GM18858 (cell line): Measurements from ENCODE around the gene SEC61B.
A peak's percentile ranks its signal among the peaks of the same experiment; 100 is the strongest.
"Not testable (repeated sequence)": the region's sequence is repeated elsewhere in the genome, so short reads cannot be mapped to it uniquely, and the experiment has no call there.

ENCODE experiments used
- ATAC-seq: cut with Tn5 transposase; IDR thresholded peaks from one replicate; pipeline ENCODE4 v1.9.1; 2021; ENCODE audit not compliant: unreplicated experiment

Gene SEC61B

DNA sequence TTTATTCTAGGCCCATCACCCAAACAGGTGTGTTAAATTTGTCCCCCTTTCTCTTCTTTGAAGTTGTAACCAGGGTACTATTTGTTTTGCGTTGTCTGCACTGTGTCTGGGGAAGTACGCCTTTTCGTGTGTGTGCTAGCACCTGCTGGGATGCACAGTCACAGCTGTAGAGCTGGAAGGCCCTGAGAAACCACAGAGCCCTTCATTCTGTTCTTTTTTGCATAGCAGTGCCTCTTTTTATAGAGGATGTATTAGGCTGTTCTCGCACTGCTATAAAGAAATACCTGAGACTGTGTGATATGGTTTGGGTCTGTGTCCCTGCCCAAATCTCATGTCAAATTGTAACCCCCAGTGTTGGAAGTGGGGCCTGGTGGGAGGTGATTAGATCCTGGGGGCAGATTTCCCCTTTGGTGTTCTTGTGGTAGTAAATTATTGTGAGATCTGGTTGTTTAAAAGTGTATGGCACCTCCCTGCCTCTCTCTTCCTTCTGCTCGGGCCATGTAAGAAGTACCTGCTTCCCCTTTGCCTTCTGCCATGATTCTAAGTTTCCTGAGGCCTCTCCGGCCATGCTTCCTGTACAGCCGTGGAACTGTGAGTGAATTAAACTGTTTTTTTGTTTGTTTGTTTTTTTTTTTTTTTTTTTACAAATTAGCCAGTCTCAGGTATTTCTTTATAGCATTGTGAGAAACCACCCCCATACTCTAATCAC is 14.0 kb downstream of the SEC61B start:
- peak; percentile 97 for ATAC-seq

DNA sequence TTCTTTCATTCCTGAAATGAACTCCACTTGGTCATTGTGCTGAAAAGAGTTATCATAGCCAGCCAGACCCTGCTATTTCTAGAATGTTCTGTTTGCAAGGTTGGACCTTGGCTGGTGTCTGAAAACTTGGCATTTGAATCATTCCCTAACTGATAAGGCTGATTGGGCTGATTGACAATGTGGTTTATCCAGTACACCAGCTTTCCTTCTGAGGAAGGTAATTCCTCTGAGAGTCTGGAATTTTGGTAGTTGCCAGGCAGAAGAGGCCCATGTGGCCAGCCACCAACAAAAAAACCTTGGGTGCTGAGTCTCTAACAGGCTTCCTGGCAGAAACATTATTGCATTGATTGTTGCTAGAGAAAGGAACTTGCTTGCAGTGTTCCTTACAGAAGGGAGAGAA is 15.3 kb downstream of the SEC61B start:
- no peak for ATAC-seq

DNA sequence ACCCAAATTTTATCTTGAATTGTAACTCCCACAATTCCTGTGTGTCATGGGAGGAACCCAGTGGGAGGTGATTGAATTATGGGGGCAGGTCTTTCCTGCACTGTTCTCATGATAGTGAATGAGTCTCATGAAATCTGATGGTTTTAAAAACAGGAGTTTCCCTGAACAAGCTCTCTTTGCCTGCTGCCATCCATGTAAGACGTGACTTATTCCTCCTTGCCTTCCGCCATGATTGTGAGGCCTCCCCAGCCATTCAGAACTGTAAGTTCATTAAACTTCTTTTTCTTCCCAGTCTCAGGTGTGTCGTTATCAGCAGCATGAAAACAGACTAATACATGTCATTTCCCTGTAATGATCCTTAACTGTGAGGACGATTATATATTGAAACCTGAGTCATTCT is 15.8 kb downstream of the SEC61B start:
- not testable (repeated sequence) for ATAC-seq

DNA sequence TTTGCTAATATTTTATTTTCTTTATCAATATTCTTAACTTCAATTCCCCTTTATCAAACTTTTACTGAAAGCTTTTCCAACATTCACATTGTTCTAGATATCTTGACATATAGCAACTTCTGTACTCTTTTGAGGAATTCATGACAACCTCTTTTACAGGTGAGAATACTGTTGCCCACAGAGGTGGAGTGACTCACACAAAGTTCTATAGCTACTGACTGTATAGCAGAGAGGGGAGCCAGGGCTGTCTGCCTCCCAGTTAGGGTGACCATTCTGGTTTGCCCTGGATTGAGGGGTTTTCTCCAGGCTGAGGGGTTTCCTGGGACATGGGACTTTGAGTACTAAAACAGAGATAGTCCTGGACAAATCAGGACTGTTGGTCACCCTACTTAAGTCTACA is 16.2 kb downstream of the SEC61B start:
- no peak for ATAC-seq

DNA sequence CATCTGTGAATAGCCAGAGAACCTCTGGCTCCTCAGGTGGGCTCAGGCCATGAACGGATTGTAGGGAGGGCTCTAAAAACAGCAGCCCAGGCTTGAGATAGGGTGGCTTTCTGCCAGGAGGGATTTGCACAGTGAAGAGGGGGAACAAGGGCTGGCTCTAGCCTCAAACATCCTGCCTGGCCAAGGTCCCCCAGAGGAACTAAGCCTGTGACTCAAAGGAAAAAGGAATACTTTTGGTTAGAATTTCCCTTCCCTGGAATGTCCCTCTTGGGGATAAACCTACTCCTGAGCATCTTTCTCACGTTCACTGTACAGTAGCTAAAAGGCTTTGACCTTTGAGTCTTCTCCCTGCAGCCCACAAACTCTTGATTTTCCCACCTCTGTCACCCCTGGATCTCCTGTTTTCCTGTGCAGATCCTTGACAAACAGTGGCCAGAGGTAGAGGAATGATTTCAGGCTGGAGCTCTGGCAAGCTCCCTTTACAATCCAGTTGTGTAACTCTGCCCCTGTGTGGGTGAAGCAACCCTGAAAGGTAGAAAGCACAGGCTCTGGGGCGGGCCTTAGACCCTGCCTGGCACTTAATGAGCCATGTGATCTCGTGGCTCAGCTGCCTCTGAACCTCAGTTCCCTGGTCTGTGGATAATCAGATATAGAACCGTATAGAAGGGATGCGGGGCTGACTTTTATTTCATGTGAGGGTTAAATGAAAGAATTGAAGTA is 17.4 kb downstream of the SEC61B start:
- no peak for ATAC-seq

DNA sequence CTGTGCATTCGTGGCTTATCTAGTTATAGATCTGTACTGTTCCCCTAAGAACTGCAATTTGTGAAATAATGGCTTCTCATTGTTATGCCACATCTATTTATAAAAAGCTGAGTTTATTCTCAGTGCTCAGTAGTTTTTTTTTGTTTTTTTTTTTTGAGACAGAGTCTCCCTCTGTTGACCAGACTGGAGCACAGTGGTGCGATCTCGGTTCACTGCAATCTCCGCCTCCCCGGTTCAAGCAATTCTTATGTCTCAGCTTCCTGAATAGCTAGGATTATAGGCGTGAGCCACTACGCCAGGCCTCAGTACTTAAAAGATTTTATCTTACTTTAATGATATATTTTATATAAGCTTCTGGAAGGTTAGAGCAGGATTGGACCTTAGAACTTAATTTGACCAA is 19.0 kb downstream of the SEC61B start:
- no peak for ATAC-seq

DNA sequence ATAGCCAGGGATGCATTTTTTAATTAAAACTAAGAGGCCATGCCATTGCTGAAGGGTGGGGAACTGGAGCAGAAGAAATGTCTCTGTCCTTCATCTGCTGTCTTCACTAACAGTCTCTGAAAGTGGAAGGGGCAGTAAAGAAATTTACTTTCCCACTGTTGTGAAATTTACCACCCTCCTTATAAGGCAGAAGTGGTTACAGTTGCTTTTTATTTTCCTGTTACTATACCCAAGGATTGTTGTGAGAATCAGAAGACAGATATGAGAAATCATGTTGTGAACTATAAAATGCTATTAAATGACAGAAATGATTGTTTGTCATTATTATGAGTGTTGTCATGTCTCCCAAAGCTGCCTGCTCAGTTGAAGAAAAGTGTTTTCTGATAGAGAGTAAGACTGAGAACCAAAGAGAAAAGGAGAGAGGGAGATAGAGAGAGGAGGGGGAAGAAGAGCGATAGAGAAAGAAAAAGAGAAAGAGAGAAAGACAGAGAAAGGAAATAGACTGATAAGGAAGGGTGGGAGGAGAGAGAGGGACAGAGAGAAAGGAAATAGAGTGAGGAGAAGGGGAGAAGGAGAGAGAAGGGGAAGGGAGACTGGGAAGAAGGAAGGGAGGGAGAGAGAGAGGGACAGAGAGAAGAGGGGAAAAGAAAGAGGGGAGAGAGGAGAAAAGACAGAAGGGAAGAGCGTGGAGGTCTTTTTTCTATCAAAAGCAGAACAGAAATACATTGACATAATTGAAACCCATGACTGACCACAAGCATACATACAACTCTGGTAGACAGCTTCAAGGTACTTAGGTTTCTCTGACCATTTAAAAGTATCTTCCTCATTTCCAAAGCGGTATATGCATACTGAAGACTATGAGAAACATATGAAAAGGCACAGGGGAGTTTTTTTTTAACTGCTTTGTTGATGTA is 22.5 kb downstream of the SEC61B start:
- peak; percentile 96 for ATAC-seq

DNA sequence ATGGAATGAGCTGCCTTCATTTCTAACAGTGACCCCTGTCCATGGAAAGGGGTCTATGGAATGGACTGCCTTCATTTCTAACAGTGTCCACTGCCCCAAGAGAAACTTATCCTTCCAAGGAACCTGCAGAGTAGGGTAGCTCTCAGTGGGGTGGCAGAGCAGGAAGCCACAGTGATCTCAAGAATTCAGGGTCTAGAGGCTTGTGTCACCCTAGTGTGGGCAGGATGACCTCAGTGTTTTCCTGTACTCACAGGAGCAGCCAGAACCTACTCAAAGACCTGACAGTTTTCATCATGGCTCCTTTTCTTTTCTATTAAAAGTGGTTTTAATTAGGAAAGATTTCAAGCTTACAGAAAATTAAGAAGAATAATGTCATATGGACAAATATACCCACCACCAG is 27.5 kb downstream of the SEC61B start:
- no peak for ATAC-seq

DNA sequence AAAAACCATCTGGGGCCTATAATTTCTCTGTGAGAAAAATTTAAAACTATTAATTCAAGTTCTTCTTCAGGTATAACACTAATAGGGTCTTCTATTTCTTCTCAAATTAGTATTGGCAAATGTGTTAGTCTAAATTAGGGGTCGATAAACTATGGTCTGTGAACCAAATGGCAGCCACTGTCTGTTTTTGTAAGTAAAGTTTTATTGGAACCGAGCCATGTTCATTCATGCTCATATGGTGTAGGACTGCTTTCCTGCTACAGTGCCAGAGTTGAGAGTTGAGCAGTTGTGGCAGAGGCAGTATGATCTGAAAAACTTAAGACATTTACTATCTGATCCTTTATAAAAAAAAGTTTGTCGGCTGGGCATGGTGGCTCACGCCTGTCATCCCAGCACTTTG is 29.1 kb downstream of the SEC61B start:
- no peak for ATAC-seq

DNA sequence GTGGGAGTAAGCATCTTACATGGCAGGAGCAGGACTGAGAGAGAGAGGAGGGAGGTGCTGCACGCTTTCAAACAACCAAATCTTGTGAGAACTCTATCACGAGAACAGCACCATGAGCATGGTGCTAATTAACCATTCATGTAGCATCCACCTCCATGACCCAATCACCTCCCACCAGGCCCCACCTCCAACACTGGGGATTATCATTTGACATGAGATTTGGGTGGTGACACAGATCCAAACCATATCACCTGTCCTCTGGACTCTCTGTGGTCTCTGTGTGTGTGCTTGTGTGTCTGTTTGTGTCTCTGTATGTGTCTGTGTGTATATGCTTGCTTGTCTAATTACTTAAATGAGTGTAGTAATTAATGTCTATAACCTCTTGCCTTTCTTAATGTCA is 31.1 kb downstream of the SEC61B start:
- peak; percentile 31 for ATAC-seq

DNA sequence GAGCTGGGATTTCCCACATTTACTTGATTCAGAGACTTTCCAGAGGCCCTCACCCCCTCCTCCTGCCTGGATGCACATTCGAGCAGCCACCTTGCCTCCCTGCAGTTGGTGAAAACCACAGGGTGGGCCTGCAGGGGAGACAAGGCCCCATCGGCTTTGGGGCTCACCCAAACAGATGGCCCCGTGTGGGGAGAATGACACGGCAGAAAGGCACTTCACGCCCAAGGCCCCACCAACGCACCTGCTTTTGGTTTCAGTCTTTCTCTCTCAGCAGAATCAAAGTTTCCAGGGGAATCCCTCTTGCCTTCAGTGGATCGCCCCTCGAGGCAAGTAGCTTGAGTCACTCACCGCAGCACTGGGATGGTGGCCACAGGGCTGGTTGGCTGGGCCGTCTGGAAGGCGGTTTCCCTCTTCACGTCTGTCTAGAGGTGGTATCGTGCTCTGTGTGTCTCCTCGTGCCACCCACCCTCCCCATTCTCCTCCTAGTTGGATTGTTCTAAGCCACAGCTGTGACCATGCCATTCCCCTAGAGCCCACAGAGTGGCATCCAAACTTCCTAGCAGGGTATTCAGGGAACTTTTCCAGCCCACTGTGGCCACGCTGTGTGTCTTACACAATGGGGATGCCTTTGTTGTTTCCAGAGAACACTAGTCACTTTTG is 31.8 kb downstream of the SEC61B start:
- peak; percentile 66 for ATAC-seq

DNA sequence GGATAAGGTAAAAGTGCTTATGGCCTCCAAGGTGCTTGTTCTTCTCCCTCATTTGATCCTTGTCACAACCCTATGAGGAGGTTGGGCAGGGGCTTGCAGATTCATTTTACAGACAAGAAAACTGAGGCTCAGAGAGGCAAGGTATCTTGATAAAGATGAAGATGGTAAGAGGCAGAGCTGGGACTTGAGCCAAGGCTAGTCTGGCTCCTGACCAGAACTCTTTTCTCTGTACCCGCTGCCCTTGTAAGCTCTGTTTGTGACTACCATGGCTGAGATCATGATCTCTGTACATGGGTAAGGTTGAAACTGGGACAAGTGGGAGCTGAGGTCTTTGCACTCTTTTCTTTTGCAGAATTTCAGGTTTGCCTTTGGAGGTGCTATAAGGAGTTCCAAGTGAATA is 33.6 kb downstream of the SEC61B start:
- no peak for ATAC-seq

DNA sequence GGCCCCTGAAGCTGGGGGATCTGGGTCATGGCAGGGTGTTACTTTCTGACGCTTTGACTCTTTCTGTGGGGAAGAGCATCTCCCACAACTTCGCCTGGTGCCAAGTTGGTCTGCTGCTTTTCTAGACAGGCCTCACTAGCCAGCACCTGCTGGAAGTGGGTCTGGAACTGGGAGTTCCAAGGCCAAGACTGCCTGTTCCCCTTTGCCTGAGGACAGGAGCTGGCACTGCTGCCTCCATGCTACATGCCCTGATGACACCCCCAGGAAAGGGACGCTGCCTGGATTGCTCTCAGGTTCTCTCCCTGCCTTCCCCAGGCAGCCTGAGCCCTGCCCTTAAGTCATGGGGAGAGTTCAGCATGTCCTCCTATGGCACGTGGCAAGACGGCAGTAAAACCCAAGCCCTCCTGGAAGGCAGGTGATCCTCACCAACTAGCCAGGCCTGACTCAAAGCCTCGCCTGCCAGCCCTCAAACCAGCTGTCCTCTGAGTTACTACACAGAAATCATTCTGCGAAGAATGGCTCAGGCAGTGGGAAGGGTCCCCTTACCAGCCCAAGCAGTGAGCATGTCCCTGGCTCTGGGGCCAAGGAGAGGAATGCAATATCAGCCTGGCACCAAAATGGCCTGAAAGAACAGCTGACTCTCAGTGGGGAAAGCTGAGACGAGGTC is 35.8 kb downstream of the SEC61B start:
- ATAC-seq, result no peak

DNA sequence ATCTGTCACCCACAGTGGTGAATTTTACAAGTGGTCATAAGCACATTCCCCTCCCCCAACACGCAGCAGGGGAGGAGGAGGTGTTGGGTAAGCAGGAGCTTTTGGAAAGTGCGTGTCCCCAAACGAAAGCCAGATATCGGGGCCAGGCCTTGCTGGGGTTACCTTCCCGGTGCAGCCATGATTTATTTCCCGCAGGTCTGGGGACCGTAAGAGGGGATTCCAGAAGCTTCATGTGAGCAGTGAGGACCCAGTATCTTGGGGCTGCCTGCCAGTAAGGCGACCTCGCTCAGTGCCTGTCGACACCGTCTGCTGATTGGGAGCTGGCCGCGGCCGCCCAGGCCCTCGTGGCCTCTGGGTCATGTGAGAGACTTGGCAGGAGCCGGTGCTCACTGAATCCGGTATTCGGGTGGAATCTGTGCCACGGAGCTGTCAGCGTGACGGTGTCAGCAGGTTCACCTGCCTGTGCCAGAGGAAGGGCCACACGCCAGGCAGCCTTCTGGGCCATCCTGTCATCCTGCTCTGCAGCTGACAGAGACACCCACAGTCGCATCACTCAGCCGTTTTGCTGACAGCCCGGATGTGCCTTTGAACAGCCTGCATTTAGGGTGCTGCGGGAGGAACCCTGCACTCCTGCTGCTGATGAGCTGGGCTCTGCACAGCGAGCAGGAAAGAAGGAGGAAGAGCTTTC is 37.3 kb downstream of the SEC61B start:
- ATAC-seq, result no peak

DNA sequence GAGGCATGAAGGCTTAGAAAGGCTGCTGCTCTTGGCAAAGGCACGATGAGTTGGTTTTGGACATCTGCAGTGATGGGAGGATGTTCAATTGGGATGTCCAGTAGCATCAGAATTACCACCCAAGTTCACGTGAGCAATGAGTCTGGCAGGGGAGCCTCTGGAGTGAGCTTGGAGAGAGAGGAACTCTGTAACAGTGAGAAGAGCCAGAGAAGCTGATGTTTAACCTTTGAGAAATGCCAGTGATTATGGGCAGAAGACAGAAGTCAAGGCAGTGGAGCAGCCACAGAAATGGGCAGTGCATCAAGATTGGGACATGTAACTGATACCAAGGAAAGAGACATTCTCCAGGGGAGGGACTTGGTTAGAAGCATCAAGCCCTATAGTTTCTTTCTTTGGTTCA is 39.8 kb downstream of the SEC61B start:
- no peak for ATAC-seq

DNA sequence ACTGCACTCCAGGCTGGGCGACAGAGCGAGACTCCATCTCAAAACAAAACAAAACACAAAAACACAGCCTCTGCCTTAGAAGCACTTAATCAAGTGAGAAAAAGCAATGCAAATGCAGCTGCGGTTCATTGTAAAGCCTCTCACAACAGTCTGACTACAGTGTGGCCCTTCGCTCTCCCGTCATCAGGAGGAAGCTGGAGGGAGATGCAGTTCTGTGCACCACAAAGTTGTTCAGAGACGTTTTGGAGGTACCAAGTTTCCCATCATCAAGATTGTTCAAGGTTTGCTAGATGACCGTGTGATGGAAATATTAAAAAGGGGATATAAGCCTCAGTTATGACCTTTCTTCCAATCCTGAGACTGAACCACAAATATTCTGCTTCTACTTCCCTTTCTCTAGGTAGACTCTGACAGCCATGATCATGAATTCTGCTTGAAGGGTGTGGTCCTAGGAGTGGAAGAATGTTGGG is 40.9 kb downstream of the SEC61B start:
- peak; percentile 67 for ATAC-seq

DNA sequence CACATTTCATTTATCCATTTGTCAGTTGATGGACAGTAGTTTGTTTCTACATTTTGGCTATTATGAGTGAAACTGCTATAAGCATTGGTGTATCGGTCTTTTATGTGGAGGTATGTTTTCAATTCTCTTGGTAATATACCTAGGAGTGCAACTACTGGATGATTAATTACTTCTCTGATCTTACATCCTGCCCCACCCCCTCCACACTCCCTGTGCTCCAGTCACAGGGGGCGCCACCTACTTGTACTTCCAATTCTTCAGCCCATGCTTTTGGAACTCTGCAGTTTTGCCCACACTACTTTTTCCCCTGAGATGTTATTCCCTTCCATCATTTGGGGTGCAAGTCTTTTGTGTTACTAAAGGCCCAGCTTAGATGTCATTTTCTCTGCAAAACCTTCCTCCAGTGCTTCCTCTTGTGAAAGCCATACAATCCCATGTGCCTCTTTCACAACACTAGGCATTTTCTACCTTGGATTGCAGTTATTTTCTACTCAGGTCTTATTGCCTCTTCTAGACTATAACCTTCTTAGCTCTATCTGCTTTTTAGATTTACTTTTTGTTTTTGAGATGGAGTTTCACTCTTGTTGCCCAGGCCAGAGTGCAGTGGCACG is 42.1 kb downstream of the SEC61B start:
- ATAC-seq, result no peak

DNA sequence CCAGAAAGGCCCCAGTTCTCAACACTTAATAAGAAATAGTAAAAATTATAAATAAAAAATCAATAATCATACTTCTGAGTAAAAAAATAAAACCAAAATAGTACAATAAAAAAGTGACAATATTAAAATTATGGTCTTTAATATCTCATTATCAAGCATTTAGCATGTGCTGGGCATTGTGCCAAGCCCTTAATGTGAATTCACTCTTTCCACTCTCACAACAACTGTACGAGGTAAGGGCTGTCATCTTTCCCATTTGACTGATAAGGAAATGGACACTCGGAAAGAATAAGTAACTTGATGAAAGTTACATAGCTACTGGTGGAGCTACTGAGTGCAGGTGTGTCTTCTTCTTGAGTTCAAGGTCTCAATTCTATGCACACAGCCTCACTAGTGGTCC is 43.6 kb downstream of the SEC61B start:
- ATAC-seq, result no peak

DNA sequence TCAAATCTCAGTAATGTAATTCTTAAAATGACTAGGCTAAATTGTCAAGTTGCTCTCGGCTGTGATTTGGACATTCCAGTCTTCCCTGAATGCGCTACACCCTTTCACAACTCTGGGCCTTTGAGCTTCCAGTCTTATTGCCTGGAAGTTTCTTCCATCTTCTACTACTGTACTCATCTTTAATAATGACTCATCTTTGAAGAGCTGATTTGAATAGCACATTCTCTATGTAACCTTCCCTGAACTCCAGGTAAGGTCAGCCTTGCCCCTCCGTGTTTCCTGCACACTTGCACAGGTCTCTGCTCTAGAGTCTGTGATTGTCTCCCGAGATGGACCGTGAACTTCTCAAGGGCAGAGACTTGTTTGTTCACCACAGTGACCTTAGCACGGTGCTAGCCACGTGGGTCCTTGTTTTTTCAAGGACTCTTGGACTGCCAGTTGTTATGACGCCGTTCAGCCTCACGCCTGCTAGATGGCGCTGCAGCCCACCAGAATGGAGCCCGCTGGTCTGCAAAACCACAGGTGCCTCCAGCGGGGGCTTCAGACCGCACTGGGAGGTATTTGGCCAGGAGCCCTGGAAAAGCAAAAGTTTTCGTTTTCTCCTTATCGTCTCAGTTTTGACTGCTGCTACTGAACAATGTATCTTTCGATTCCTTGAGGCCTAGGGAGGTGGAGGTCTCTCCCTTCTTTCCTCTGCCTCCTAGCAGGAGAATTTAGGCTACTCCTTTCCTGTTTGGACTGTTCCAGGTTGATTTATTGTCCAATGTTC is 44.4 kb downstream of the SEC61B start:
- ATAC-seq, result no peak
